Left forelimb (tissue), 1 donor: ENCODE measurements around the gene HEYL.
"Not testable (repeated sequence)": the region's sequence is repeated elsewhere in the genome, so short reads cannot be mapped to it uniquely, and the experiment has no call there.

Experiments used
- DNase-seq: peaks from one replicate; pipeline ENCODE4 v3.0.0-alpha.2; 2018; ENCODE audit warnings: low spot score

HEYL gene

DNA sequence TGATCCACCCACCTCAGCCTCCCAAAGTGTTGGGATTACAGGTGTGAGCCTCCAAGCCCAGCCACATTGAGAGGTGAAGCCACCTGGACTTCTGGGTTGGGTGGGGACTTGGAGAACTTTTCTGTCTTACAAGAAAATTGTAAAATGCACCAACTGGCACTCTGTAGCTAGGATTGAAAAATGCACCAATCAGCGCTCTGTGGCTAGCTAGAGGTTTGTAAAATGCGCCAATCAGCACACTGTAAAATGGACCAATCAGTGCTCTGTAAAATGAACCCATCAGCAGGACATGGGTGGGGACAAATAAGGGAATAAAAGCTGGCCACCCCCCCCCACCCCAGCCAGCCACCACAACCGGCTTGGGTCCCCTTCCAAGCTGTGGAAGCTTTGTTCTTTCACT, 35.8 kb downstream of the HEYL start:
- DNase-seq: not testable (repeated sequence)

GRCh38 chr1:39601667-39602255, 37.7 kb downstream of the HEYL start:
- not testable (repeated sequence) for DNase-seq

GRCh38 chr1:39596163-39596562, 43.3 kb downstream of the HEYL start:
- no peak for DNase-seq

DNA sequence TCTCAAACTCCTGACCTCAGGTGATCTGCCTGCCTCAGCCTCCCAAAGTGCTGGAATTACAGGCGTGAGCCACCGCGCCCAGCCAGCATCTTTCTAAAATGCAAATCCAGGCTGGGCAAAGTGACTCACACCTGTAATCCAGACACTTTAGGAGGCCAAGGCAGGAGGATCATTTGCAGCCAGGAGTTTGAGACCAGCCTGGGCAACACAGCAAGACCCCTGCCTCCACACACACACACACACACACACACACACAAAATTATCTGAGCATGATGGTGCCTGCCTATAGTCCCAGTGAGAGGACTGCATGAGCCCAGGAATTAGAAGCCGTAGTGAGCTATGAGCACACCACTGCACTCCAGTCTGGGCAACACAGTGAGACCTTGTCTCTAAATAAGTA, 46.1 kb downstream of the HEYL start:
- no peak for DNase-seq

DNA sequence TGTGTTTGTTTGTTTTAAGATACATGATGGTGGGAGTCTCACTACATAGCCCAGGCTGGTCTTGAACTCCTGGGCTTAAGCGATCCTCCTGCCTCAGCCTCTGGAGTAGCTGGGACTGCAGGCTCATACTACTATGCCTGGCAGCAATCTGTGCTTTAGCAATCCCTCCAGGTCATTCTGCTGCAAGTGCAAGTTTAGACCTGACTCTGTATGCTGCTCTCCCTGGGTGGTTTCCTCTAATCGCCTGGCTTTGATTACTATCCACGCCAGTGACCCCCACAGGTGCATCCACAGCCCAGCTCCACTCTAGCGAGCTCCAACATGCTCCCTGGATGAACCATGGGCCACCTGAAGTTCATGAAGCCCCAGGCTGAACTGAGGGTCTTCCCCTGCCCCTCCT, 47.4 kb downstream of the HEYL start:
- DNase-seq: no peak

DNA sequence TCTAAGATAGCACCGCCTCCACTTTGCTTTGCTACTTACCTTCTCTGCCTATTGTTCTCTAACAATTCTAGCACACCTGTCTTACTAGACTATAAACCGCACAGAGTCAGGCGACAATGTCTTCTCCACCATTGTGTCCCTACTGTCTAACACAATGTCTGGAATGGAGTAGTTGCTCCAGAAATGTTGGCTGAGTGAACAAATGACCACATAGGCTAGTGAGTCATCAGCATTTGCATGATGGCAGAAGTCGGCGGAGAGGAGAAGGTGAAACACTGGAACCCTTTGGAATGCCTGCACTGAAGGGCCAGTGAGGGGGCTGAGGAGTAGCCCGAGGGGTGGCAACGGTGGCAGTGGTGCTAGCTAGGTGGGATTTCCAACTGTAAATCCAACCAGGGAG, 48.9 kb downstream of the HEYL start:
- DNase-seq: no peak

- DNase-seq: no peak
Measured at GRCh38 chr1:39585933-39586332, 53.5 kb downstream of the HEYL start.

GRCh38 chr1:39576016-39576657, 63.3 kb downstream of the HEYL start:
- peak; percentile 70 for DNase-seq

GRCh38 chr1:39575191-39576015, 64.0 kb downstream of the HEYL start:
- DNase-seq: no peak

DNA sequence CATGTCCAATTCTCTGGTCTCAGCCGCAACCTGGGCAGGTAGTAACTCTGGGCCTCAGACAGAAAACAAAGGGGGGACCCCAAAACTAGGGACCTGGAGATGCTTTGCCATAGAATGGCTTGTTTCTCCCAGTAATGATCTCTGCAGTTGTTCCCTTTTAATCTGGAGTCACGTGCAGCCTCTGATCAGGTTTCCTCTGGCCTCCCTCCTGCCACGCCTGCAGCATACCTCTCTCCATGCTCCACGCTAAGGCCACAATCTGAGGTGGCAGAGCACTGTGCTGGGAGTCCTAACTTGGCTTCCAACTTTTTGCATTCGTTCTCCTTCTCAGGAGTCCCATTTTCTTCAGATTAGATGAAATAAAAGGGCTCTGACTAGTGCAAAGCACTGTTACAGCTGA, 64.8 kb downstream of the HEYL start:
- no peak for DNase-seq
